Glomerular endothelial cell (primary cell): Measurements from ENCODE around the gene UCN. TPM values are rescaled to one million over a fixed set of nuclear protein-coding genes. Genes with fewer than 3 reads are reported as not detected.
"Not testable (repeated sequence)": the region's sequence is repeated elsewhere in the genome, so short reads cannot be mapped to it uniquely, and the experiment has no call there.

Source experiments
- DNase-seq: peaks from one replicate; pipeline ENCODE4 v3.0.0-alpha.2; 2011; ENCODE audit warnings: low read depth, low spot score; ENCODE audit errors: extremely low read depth
- total RNA-seq: library from RNA; depleted of rRNA; stranded (reverse); fragments of >200 nt; gene quantifications from 2 replicates; pipeline ENCODE4 v1.2.3, GENCODE V29; 2015

UCN gene
- total RNA-seq, 1 donor from 2014 or later = 1.4 TPM

- DNase-seq = no peak
Observed at GRCh38 chr2:27285481-27285880, 22.8 kb downstream of the UCN start.

GRCh38 chr2:27284996-27285395 lies 23.2 kb downstream of the UCN start:
- no peak for DNase-seq

- no peak for DNase-seq
Observed at GRCh38 chr2:27282892-27283291, 25.4 kb downstream of the UCN start.

- DNase-seq = no peak
Observed at GRCh38 chr2:27281855-27282559, 26.2 kb downstream of the UCN start, which contains the start of gene TRIM54. Gene TRIM54, plus strand, starts transcription at chr2:27282429. Its CDS starts 303 bp downstream, at chr2:27282732.

GRCh38 chr2:27281442-27281841 lies 26.8 kb downstream of the UCN start:
- DNase-seq = no peak

GRCh38 chr2:27280826-27281225 lies 27.4 kb downstream of the UCN start:
- DNase-seq = no peak

GRCh38 chr2:27278010-27278409 lies 30.2 kb downstream of the UCN start:
- DNase-seq = no peak

- DNase-seq = no peak
Observed at GRCh38 chr2:27275211-27276150, 32.8 kb downstream of the UCN start, which contains the start of gene DNAJC5G. Gene DNAJC5G, plus strand, starts transcription at chr2:27275433. Its CDS starts 1,296 bp downstream, at chr2:27276729.

- not testable (repeated sequence) for DNase-seq
Observed at GRCh38 chr2:27272537-27273522, 35.4 kb downstream of the UCN start.

- DNase-seq = no peak
Observed at GRCh38 chr2:27271631-27272340, 36.5 kb downstream of the UCN start.

- DNase-seq = no peak
Observed at GRCh38 chr2:27270670-27271069, 37.6 kb downstream of the UCN start.

GRCh38 chr2:27270131-27270530 lies 38.1 kb downstream of the UCN start:
- no peak for DNase-seq

- DNase-seq = not testable (repeated sequence)
Observed at GRCh38 chr2:27268296-27268695, 39.9 kb downstream of the UCN start.

- DNase-seq = no peak
Observed at GRCh38 chr2:27265536-27265870, 42.7 kb downstream of the UCN start.

- no peak for DNase-seq
Observed at GRCh38 chr2:27264753-27265535, 43.3 kb downstream of the UCN start.

- no peak for DNase-seq
Observed at GRCh38 chr2:27264253-27264752, 43.9 kb downstream of the UCN start.

GRCh38 chr2:27263287-27264252 lies 44.7 kb downstream of the UCN start:
- no peak for DNase-seq
